HG03575 (cell line): ENCODE measurements around the gene WTAP.
"Not testable (repeated sequence)": the region's sequence is repeated elsewhere in the genome, so short reads cannot be mapped to it uniquely, and the experiment has no call there.

Source experiments
- ATAC-seq: cut with Tn5 transposase; IDR thresholded peaks from one replicate; pipeline ENCODE4 v1.9.1; 2021; ENCODE audit not compliant: unreplicated experiment, insufficient number of reproducible peaks, low FRiP score; ENCODE audit errors: extremely low read depth

WTAP gene

GRCh38 chr6:159692303-159693127 is 34.8 kb upstream of the WTAP start:
- ATAC-seq, result peak; percentile 28

GRCh38 chr6:159693128-159693893 is 34.0 kb upstream of the WTAP start, which contains the start of gene SOD2:
TSS of gene SOD2 (minus strand) at chr6:159693241. CDS start at chr6:159693167, 74 bp downstream.
- ATAC-seq, result peak; percentile 48

- no peak for ATAC-seq
These were observed 33.3 kb upstream of the WTAP start for GRCh38 chr6:159693894-159694545.

- ATAC-seq, result no peak
These were observed 31.3 kb upstream of the WTAP start for GRCh38 chr6:159695984-159696383.

GRCh38 chr6:159700970-159701369 is 26.3 kb upstream of the WTAP start:
- ATAC-seq, result no peak

GRCh38 chr6:159701413-159701999 is 25.8 kb upstream of the WTAP start:
- ATAC-seq, result no peak

- ATAC-seq, result not testable (repeated sequence)
These were observed 16.7 kb upstream of the WTAP start for GRCh38 chr6:159710603-159711002.

- not testable (repeated sequence) for ATAC-seq
These were observed 14.9 kb upstream of the WTAP start for GRCh38 chr6:159712389-159712788.

GRCh38 chr6:159713984-159714383 is 13.3 kb upstream of the WTAP start:
- no peak for ATAC-seq

- no peak for ATAC-seq
These were observed 12.9 kb upstream of the WTAP start for GRCh38 chr6:159714404-159714803.

- ATAC-seq, result no peak
These were observed 12.1 kb upstream of the WTAP start for GRCh38 chr6:159715166-159715565.

- ATAC-seq, result no peak
These were observed 11.7 kb upstream of the WTAP start for GRCh38 chr6:159715605-159716004.

- no peak for ATAC-seq
These were observed 10.8 kb upstream of the WTAP start for GRCh38 chr6:159716247-159717096.

GRCh38 chr6:159718634-159719033 is 8.7 kb upstream of the WTAP start:
- no peak for ATAC-seq

GRCh38 chr6:159719287-159719686 is 8.0 kb upstream of the WTAP start:
- no peak for ATAC-seq

- no peak for ATAC-seq
These were observed 6.6 kb upstream of the WTAP start for GRCh38 chr6:159720708-159721107.

GRCh38 chr6:159721981-159722380 is 5.3 kb upstream of the WTAP start:
- not testable (repeated sequence) for ATAC-seq

GRCh38 chr6:159722655-159723054 is 4.7 kb upstream of the WTAP start:
- ATAC-seq, result no peak
